ENCODE data around the gene OSTM1. TPM values are rescaled to one million over a fixed set of nuclear protein-coding genes. Genes with fewer than 3 reads are reported as not detected.

Gene OSTM1
- total and polyA plus RNA-seq, 2 donors = 20.9 to 31.2 TPM

GRCh38 chr6:108106694-108107093 is 32.2 kb upstream of the OSTM1 start:
- 98% methylated on average over 1 of the region's 1 CpG for WGBS
- Histone ChIP-seq H3K36me3 (ENCODE audit: control insufficient read depth in 2 of 2, insufficient read depth in 2 of 2, low read length in 1 of 2) (no peaks in the 10 kb centered on the region), H3K27ac (ENCODE audit: low read depth in 1 of 2, low read length in 1 of 2) (no peak overlapping the region), H3K4me3 (ENCODE audit: low read length in 2 of 2) (no peak overlapping the region), H3K4me1 (ENCODE audit: control insufficient read depth in 2 of 2, insufficient read depth in 2 of 2, low read length in 2 of 2) (no peaks in the 10 kb centered on the region), H3K27me3 (ENCODE audit: control insufficient read depth in 2 of 2, insufficient read depth in 1 of 2, low read length in 1 of 2) (peaks cover 12 to 32% of the 10 kb centered on the region in 2 donors), H3K9me3 (ENCODE audit: control insufficient read depth in 2 of 2, insufficient read depth in 1 of 2, low read length in 1 of 2) (no peaks in the 10 kb centered on the region)
- no peak for DNase-seq (ENCODE audit: low read depth in 6 of 9, low spot score in 9 of 9)

DNA sequence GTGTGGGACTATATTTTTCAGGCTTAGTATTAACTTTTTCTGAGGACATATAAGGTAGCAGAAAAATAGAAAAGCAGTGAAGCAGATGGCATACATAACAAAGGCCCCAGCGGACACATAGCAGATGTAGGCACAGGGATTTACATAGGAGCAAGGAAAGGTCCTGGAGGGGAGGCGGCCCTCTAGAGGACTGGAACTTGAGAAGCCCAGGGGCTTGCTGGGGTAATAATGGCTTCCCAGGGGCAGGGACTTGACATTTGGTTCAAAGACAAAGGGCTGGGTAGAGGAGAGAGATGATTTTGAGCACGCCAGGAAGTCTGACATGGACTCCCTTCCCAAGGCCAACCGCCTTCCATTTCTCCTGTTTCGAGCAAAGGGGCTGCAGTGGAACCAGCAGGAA is 31.7 kb upstream of the OSTM1 start:
- Histone ChIP-seq H3K9me3 (ENCODE audit: control insufficient read depth in 2 of 2, insufficient read depth in 1 of 2, low read length in 1 of 2) (no peaks in the 10 kb centered on the region), H3K27ac (ENCODE audit: low read depth in 1 of 2, low read length in 1 of 2) (no peak overlapping the region), H3K4me3 (ENCODE audit: low read length in 2 of 2) (no peak overlapping the region), H3K27me3 (ENCODE audit: control insufficient read depth in 2 of 2, insufficient read depth in 1 of 2, low read length in 1 of 2) (peaks cover 10 to 28% of the 10 kb centered on the region in 2 donors), H3K36me3 (ENCODE audit: control insufficient read depth in 2 of 2, insufficient read depth in 2 of 2, low read length in 1 of 2) (no peaks in the 10 kb centered on the region), H3K4me1 (ENCODE audit: control insufficient read depth in 2 of 2, insufficient read depth in 2 of 2, low read length in 2 of 2) (no peaks in the 10 kb centered on the region)
- no peak for DNase-seq (ENCODE audit: low read depth in 6 of 9, low spot score in 9 of 9)
- 98% methylated on average over 5 of the region's 5 CpGs for WGBS

DNA sequence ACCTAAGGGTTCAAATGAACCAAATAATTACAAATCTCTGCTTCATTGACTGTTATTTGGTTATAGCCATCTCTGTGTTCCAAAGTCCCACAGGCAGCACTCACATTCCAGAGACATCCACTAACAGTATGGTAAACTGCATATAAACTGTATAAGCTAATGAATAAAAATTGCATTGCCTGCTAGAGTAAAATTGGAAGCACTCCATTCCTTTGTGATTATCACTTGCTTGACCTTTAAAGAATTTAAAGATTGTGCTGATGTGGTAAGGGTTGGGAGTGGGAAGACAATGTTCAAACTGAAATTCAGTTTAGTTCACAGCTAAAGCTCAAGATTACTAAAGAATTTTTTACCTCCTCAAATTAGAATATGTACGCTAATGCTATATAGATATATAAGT is 31.0 kb upstream of the OSTM1 start:
- H3K4me3 ChIP-seq (ENCODE audit: low read length in 2 of 2) = no peak overlapping the region
- H3K27me3 ChIP-seq (ENCODE audit: control insufficient read depth in 2 of 2, insufficient read depth in 1 of 2, low read length in 1 of 2) = peaks cover 6 to 24% of the 10 kb centered on the region in 2 donors
- DNase-seq (ENCODE audit: low read depth in 6 of 9, low spot score in 9 of 9) = no peak
- WGBS = 96% methylated on average over 1 of the region's 1 CpG
- no peak overlapping the region for H3K27ac ChIP-seq (ENCODE audit: low read depth in 1 of 2, low read length in 1 of 2)
- H3K9me3 ChIP-seq (ENCODE audit: control insufficient read depth in 2 of 2, insufficient read depth in 1 of 2, low read length in 1 of 2) = no peaks in the 10 kb centered on the region
- H3K4me1 ChIP-seq (ENCODE audit: control insufficient read depth in 2 of 2, insufficient read depth in 2 of 2, low read length in 2 of 2) = no peaks in the 10 kb centered on the region
- no peaks in the 10 kb centered on the region for H3K36me3 ChIP-seq (ENCODE audit: control insufficient read depth in 2 of 2, insufficient read depth in 2 of 2, low read length in 1 of 2)

GRCh38 chr6:108102965-108103364 is 28.4 kb upstream of the OSTM1 start:
- Histone ChIP-seq H3K4me1 (ENCODE audit: control insufficient read depth in 2 of 2, insufficient read depth in 2 of 2, low read length in 2 of 2) (no peaks in the 10 kb centered on the region), H3K4me3 (ENCODE audit: low read length in 2 of 2) (no peak overlapping the region), H3K27me3 (ENCODE audit: control insufficient read depth in 2 of 2, insufficient read depth in 1 of 2, low read length in 1 of 2) (peaks cover 3 to 10% of the 10 kb centered on the region in 2 donors), H3K27ac (ENCODE audit: low read depth in 1 of 2, low read length in 1 of 2) (no peak overlapping the region), H3K9me3 (ENCODE audit: control insufficient read depth in 2 of 2, insufficient read depth in 1 of 2, low read length in 1 of 2) (no peaks in the 10 kb centered on the region), H3K36me3 (ENCODE audit: control insufficient read depth in 2 of 2, insufficient read depth in 2 of 2, low read length in 1 of 2) (no peaks in the 10 kb centered on the region)
- DNase-seq (ENCODE audit: low read depth in 6 of 9, low spot score in 9 of 9) = no peak
- 97% methylated on average over 3 of the region's 3 CpGs for WGBS

- WGBS = 91% methylated on average over 2 of the region's 2 CpGs
- Histone ChIP-seq H3K27ac (ENCODE audit: low read depth in 1 of 2, low read length in 1 of 2) (no peak overlapping the region), H3K9me3 (ENCODE audit: control insufficient read depth in 2 of 2, insufficient read depth in 1 of 2, low read length in 1 of 2) (no peaks in the 10 kb centered on the region), H3K4me3 (ENCODE audit: low read length in 2 of 2) (no peak overlapping the region), H3K36me3 (ENCODE audit: control insufficient read depth in 2 of 2, insufficient read depth in 2 of 2, low read length in 1 of 2) (no peaks in the 10 kb centered on the region), H3K4me1 (ENCODE audit: control insufficient read depth in 2 of 2, insufficient read depth in 2 of 2, low read length in 2 of 2) (no peaks in the 10 kb centered on the region), H3K27me3 (ENCODE audit: control insufficient read depth in 2 of 2, insufficient read depth in 1 of 2, low read length in 1 of 2) (peaks cover 0 to 8% of the 10 kb centered on the region in 2 donors)
- no peak for DNase-seq (ENCODE audit: low read depth in 6 of 9, low spot score in 9 of 9)
These were observed 25.5 kb upstream of the OSTM1 start for GRCh38 chr6:108100003-108100402.

- WGBS = 96% methylated on average over 1 of the region's 1 CpG
- DNase-seq (ENCODE audit: low read depth in 6 of 9, low spot score in 9 of 9) = no peak
- no peak overlapping the region for H3K4me3 ChIP-seq (ENCODE audit: low read length in 2 of 2)
These were observed 23.3 kb upstream of the OSTM1 start for GRCh38 chr6:108097882-108098281.

GRCh38 chr6:108093781-108094300 is 19.3 kb upstream of the OSTM1 start:
- Histone ChIP-seq H3K4me3 (ENCODE audit: low read length in 2 of 2) (no peak overlapping the region), H3K27ac (ENCODE audit: low read depth in 1 of 2, low read length in 1 of 2) (no peak overlapping the region), H3K36me3 (ENCODE audit: control insufficient read depth in 2 of 2, insufficient read depth in 2 of 2, low read length in 1 of 2) (no peaks in the 10 kb centered on the region), H3K9me3 (ENCODE audit: control insufficient read depth in 2 of 2, insufficient read depth in 1 of 2, low read length in 1 of 2) (no peaks in the 10 kb centered on the region), H3K27me3 (ENCODE audit: control insufficient read depth in 2 of 2, insufficient read depth in 1 of 2, low read length in 1 of 2) (peaks cover 0 to 2% of the 10 kb centered on the region in 2 donors), H3K4me1 (ENCODE audit: control insufficient read depth in 2 of 2, insufficient read depth in 2 of 2, low read length in 2 of 2) (no peaks in the 10 kb centered on the region)
- 95% methylated on average over 4 of the region's 4 CpGs for WGBS
- DNase-seq (ENCODE audit: low read depth in 6 of 9, low spot score in 9 of 9) = no peak

More at GRCh38 chr6:108097882-108098281, 23.3 kb upstream of the OSTM1 start:
- Histone ChIP-seq H3K9me3 (ENCODE audit: control insufficient read depth in 2 of 2, insufficient read depth in 1 of 2, low read length in 1 of 2) (no peaks in the 10 kb centered on the region), H3K36me3 (ENCODE audit: control insufficient read depth in 2 of 2, insufficient read depth in 2 of 2, low read length in 1 of 2) (no peaks in the 10 kb centered on the region), H3K27ac (ENCODE audit: low read depth in 1 of 2, low read length in 1 of 2) (no peak overlapping the region), H3K27me3 (ENCODE audit: control insufficient read depth in 2 of 2, insufficient read depth in 1 of 2, low read length in 1 of 2) (peaks cover 0 to 5% of the 10 kb centered on the region in 2 donors), H3K4me1 (ENCODE audit: control insufficient read depth in 2 of 2, insufficient read depth in 2 of 2, low read length in 2 of 2) (no peaks in the 10 kb centered on the region)

DNA sequence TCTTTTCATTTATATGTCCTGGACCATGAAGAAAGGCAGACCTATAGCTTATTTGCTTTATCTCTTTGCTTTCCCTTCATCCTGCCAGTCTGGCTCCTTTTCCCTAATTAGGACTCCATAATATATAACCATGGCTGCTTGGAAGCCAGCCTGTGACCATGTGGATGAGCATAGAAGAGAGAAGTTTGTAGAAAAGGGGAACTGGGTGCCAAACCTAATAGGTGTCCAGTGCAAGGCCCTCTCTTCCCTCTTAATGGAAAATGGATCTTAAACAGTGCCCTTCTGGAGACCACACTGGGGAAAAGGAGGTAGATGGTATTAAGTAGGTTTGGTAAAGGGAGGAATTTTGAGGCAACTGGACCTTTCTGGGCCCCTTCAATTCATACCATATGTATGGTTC is 16.7 kb upstream of the OSTM1 start:
- no peak overlapping the region for H3K4me3 ChIP-seq (ENCODE audit: low read length in 2 of 2)
- H3K27ac ChIP-seq (ENCODE audit: low read depth in 1 of 2, low read length in 1 of 2) = no peak overlapping the region
- H3K9me3 ChIP-seq (ENCODE audit: control insufficient read depth in 2 of 2, insufficient read depth in 1 of 2, low read length in 1 of 2) = no peaks in the 10 kb centered on the region
- no peaks in the 10 kb centered on the region for H3K36me3 ChIP-seq (ENCODE audit: control insufficient read depth in 2 of 2, insufficient read depth in 2 of 2, low read length in 1 of 2)
- DNase-seq (ENCODE audit: low read depth in 6 of 9, low spot score in 9 of 9) = no peak
- H3K4me1 ChIP-seq (ENCODE audit: control insufficient read depth in 2 of 2, insufficient read depth in 2 of 2, low read length in 2 of 2) = no peaks in the 10 kb centered on the region
- H3K27me3 ChIP-seq (ENCODE audit: control insufficient read depth in 2 of 2, insufficient read depth in 1 of 2, low read length in 1 of 2) = peaks cover 0 to 2% of the 10 kb centered on the region in 2 donors

- H3K4me3 ChIP-seq (ENCODE audit: low read length in 2 of 2) = no peak overlapping the region
- H3K4me1 ChIP-seq (ENCODE audit: control insufficient read depth in 2 of 2, insufficient read depth in 2 of 2, low read length in 2 of 2) = no peaks in the 10 kb centered on the region
- 99% methylated on average over 5 of the region's 5 CpGs for WGBS
- H3K36me3 ChIP-seq (ENCODE audit: control insufficient read depth in 2 of 2, insufficient read depth in 2 of 2, low read length in 1 of 2) = no peaks in the 10 kb centered on the region
- no peaks in the 10 kb centered on the region for H3K9me3 ChIP-seq (ENCODE audit: control insufficient read depth in 2 of 2, insufficient read depth in 1 of 2, low read length in 1 of 2)
- H3K27me3 ChIP-seq (ENCODE audit: control insufficient read depth in 2 of 2, insufficient read depth in 1 of 2, low read length in 1 of 2) = peaks cover 0 to 6% of the 10 kb centered on the region in 2 donors
- no peak for DNase-seq (ENCODE audit: low read depth in 6 of 9, low spot score in 9 of 9)
- no peak overlapping the region for H3K27ac ChIP-seq (ENCODE audit: low read depth in 1 of 2, low read length in 1 of 2)
These were observed 8.8 kb upstream of the OSTM1 start for GRCh38 chr6:108083349-108083748.

DNA sequence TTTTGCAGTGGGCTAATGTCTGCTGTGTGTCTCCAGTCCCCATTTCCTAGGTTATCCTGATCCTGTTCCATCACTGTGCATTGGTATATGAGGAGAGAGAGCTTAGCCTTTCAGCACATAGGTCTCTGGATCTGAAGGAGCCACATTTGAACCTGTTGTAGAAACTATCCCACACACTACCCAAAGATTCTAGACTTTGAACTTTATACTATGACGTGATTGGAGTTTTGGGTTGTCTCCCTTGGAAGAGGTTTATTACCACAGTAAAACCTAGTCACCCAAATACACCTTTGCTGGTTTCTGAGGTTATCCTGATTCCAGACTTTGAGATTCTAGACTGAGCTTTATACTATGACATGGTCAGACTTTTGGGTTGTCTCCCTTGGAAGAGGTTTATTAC is 8.0 kb upstream of the OSTM1 start:
- H3K27ac ChIP-seq (ENCODE audit: low read depth in 1 of 2, low read length in 1 of 2) = no peak overlapping the region
- H3K9me3 ChIP-seq (ENCODE audit: control insufficient read depth in 2 of 2, insufficient read depth in 1 of 2, low read length in 1 of 2) = no peaks in the 10 kb centered on the region
- no peaks in the 10 kb centered on the region for H3K4me1 ChIP-seq (ENCODE audit: control insufficient read depth in 2 of 2, insufficient read depth in 2 of 2, low read length in 2 of 2)
- H3K4me3 ChIP-seq (ENCODE audit: low read length in 2 of 2) = no peak overlapping the region
- H3K27me3 ChIP-seq (ENCODE audit: control insufficient read depth in 2 of 2, insufficient read depth in 1 of 2, low read length in 1 of 2) = peaks cover 0 to 6% of the 10 kb centered on the region in 2 donors
- H3K36me3 ChIP-seq (ENCODE audit: control insufficient read depth in 2 of 2, insufficient read depth in 2 of 2, low read length in 1 of 2) = no peaks in the 10 kb centered on the region
- 97% methylated on average over 1 of the region's 1 CpG for WGBS
- no peak for DNase-seq (ENCODE audit: low read depth in 6 of 9, low spot score in 9 of 9)

Data from thymus (tissue), 11 donors.